MM.1S (cell line): ENCODE results near the gene MARK4.

Source experiments
- DNase-seq: peaks from one replicate; pipeline ENCODE4 v3.0.0-alpha.2; 2015
- H2AFZ ChIP-seq: fragments of 300-600 bp; sonication (generic); 2 replicates; pipeline ENCODE4 v1.6.0; 2016; ENCODE audit warnings: antibody characterized with exemption, low read length
- H3F3A ChIP-seq: fragments of 300-600 bp; sonication (generic); 2 replicates; pipeline ENCODE4 v1.6.1; 2016; ENCODE audit warnings: mild to moderate bottlenecking, antibody characterized with exemption, low read length, moderate library complexity, mixed read lengths; ENCODE audit not compliant: insufficient read depth
- H3K27ac ChIP-seq: fragments of 300-600 bp; sonication (generic); 2 replicates; pipeline ENCODE4 v1.5.1; 2016; ENCODE audit warnings: mild to moderate bottlenecking, low read length
- H3K27me3 ChIP-seq: fragments of 300-600 bp; sonication (generic); replicated peaks from 2 replicates; pipeline ENCODE4 v1.6.0; 2016; ENCODE audit warnings: low read length; ENCODE audit not compliant: insufficient read depth
- H3K36me3 ChIP-seq: fragments of 300-600 bp; sonication (generic); replicated peaks from 2 replicates; pipeline ENCODE4 v1.6.1; 2016; ENCODE audit warnings: mild to moderate bottlenecking, low read length, mixed read lengths; ENCODE audit not compliant: insufficient read depth
- H3K4me1 ChIP-seq: fragments of 300-600 bp; sonication (generic); 2 replicates; pipeline ENCODE4 v1.6.1; 2016; ENCODE audit warnings: low read length, mixed read lengths
- H3K4me2 ChIP-seq: fragments of 300-600 bp; sonication (generic); 2 replicates; pipeline ENCODE4 v1.6.0; 2016; ENCODE audit warnings: low read depth, low read length
- H3K4me3 ChIP-seq: fragments of 300-600 bp; sonication (generic); 2 replicates; pipeline ENCODE4 v1.5.1; 2016; ENCODE audit warnings: low read length, mixed read lengths
- H3K79me2 ChIP-seq: fragments of 300-600 bp; sonication (generic); 2 replicates; pipeline ENCODE4 v1.6.1; 2016; ENCODE audit warnings: mixed run types, low read length, mixed read lengths
- H3K9ac ChIP-seq: fragments of 300-600 bp; sonication (generic); 2 replicates; pipeline ENCODE4 v1.6.1; 2016; ENCODE audit warnings: low read length, mixed read lengths
- H3K9me2 ChIP-seq: fragments of 300-600 bp; sonication (generic); replicated peaks from 2 replicates; pipeline ENCODE4 v1.6.1; 2016; ENCODE audit warnings: mild to moderate bottlenecking, low read length, mixed read lengths; ENCODE audit not compliant: insufficient read depth
- H3K9me3 ChIP-seq: fragments of 300-600 bp; sonication (generic); replicated peaks from 2 replicates; pipeline ENCODE4 v1.6.1; 2016; ENCODE audit warnings: mild to moderate bottlenecking, low read length, mixed read lengths; ENCODE audit not compliant: insufficient read depth
- H4K20me1 ChIP-seq: fragments of 300-600 bp; sonication (generic); 2 replicates; pipeline ENCODE4 v1.6.1; 2016; ENCODE audit warnings: mild to moderate bottlenecking, low read length, moderate library complexity, mixed read lengths; ENCODE audit not compliant: insufficient read depth
- EZH2 ChIP-seq: fragments of 300-600 bp; sonication (generic); optimal IDR thresholded peaks from 2 replicates; pipeline ENCODE3; 2017; ENCODE audit warnings: low read depth, mild to moderate bottlenecking, antibody characterized with exemption, low read length, mixed read lengths
- EZH2phosphoT487 ChIP-seq: fragments of 300-600 bp; sonication (generic); IDR thresholded peaks from 2 replicates; pipeline ENCODE4 v1.6.1; 2018; ENCODE audit warnings: antibody characterized with exemption, low read length
- TF ChIP-seq, protein P1 (sequence below): fragments of 300-600 bp; sonication (generic); IDR thresholded peaks from 2 replicates; pipeline ENCODE4 v1.5.1; 2016; ENCODE audit warnings: antibody characterized with exemption, low read length, mixed read lengths

Gene MARK4

DNA sequence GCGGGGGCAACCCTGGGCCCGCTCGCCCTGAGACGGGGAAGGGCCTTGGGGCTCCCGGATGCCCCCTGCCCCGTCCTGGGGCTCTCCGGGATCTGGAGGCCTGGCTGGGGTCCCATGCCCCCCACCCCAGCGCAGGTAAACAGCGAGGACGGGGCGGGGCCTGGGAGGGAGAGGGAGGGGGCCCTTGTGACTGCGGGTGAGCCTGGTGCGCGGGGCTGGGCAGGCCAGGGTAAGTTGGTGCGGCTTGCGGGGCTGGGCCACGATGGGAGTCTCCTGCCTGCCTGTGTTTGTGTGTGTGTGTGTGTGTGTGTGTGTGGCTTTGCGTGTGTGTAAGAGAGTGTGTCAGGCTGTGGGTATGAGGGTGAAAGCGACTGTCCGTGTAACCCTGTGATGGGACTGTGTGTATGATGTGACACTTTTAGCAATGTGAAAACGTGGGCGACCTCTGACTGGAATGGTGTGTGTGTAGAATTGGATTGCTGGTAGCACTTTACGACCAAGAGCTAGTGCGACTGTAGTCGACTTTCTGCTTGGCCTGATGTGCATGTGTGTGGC is 89.9 kb downstream of the MARK4 start:
- Histone ChIP-seq H3K27ac (no peak overlapping the region), H3K4me1 (0 out of 2 replicates have a peak, but pooled peaks cover 3% of the 10 kb centered on the region)

DNA sequence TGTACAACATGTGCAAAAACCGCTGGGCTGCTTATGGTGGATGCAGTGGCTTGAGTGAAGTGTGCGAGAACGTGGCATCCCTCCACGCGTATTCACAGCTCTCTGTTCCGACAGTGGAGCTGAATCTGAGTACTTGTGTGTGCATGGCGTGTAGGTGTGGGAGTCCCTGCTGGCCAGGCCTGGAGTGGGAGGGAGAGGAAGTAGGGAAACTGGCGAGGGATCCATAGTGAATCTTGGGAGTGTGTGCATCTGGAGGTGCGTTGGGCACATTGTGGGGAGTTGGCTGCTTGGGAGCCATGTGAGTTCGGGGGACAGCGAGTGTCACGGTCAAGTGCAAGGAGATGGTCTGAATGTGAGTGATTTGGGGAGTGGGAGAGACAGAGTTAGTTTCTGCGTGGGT is 91.8 kb downstream of the MARK4 start:
- no peaks in the 10 kb centered on the region for H3K36me3 ChIP-seq
- no peaks in the 10 kb centered on the region for H3K9me2 ChIP-seq
- DNase-seq: no peak
- no peak overlapping the region for H3K9ac ChIP-seq
- H3K27ac ChIP-seq: no peak overlapping the region
- no peaks in the 10 kb centered on the region for H4K20me1 ChIP-seq
- no peaks in the 10 kb centered on the region for H3F3A ChIP-seq
- peaks cover 43% of the 10 kb centered on the region for H3K27me3 ChIP-seq
- no peaks in the 10 kb centered on the region for H3K79me2 ChIP-seq
- no peaks in the 10 kb centered on the region for H3K9me3 ChIP-seq
- no peak overlapping the region for H2AFZ ChIP-seq
- 0 out of 2 replicates have a peak, but pooled peaks cover 3% of the 10 kb centered on the region for H3K4me1 ChIP-seq
- TF ChIP-seq EZH2phosphoT487: no peak
- TF ChIP-seq, protein P1, sequence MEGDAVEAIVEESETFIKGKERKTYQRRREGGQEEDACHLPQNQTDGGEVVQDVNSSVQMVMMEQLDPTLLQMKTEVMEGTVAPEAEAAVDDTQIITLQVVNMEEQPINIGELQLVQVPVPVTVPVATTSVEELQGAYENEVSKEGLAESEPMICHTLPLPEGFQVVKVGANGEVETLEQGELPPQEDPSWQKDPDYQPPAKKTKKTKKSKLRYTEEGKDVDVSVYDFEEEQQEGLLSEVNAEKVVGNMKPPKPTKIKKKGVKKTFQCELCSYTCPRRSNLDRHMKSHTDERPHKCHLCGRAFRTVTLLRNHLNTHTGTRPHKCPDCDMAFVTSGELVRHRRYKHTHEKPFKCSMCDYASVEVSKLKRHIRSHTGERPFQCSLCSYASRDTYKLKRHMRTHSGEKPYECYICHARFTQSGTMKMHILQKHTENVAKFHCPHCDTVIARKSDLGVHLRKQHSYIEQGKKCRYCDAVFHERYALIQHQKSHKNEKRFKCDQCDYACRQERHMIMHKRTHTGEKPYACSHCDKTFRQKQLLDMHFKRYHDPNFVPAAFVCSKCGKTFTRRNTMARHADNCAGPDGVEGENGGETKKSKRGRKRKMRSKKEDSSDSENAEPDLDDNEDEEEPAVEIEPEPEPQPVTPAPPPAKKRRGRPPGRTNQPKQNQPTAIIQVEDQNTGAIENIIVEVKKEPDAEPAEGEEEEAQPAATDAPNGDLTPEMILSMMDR: no peak
- H3K4me2 ChIP-seq: no peak overlapping the region
- no peak overlapping the region for H3K4me3 ChIP-seq

More for the DNA sequence above, 89.9 kb downstream of the MARK4 start:
- Histone ChIP-seq H3F3A (no peaks in the 10 kb centered on the region), H3K36me3 (no peaks in the 10 kb centered on the region), H3K27me3 (peaks cover 26% of the 10 kb centered on the region), H3K9ac (no peak overlapping the region), H3K4me3 (no peak overlapping the region; the same call in 1 of the 2 replicates), H3K9me3 (no peaks in the 10 kb centered on the region), H3K9me2 (no peaks in the 10 kb centered on the region), H3K79me2 (no peaks in the 10 kb centered on the region), H4K20me1 (no peaks in the 10 kb centered on the region), H2AFZ (no peak overlapping the region), H3K4me2 (peak overlapping the region; percentile 39; the same call in 1 of the 2 replicates)
- TF ChIP-seq EZH2 (no peak), EZH2phosphoT487 (no peak)
- TF ChIP-seq, protein P1: no peak
- DNase-seq: no peak

DNA sequence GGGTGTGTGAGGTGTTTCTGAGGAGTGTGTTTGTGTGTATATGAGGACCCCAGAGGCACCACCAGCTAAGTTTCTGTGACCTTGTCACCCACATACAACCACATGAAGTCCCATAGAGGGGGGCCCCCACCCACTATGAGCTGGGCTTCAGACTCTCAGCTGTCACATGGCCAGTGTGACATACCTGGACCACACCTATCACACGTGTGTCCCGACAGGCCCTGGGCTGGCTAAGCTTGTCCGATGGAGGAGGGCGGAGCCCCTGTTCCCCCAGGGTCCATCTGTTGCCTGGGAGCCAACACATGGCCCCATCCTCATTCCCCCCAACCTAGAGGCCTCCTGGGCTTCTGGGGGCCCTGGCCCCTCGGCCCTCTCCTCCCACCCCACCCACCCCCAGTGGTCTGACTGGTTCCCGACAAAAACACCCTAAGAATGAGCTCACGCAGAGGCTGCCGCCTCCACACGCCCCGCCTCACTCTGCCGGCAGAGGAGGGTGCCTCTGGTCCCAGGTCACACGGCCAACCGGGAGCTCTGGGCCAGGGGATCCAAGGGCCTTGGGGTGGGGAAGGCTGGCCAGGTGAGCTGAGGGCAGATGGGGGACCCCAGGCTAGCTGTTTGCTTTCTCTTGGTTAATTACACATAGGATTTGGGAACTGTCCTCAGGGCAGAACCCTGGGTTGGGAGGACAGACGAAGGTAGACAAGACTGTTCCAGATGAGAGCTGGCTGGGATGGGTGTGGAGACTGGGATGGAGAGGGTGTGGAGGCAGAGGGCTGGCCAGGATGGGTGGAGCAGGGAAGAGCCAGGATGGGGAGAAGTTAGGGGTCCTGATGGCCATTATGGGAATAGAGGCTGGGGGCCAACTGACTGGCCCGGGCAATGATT is 93.8 kb downstream of the MARK4 start:
- Histone ChIP-seq H3K79me2 (no peaks in the 10 kb centered on the region), H3F3A (no peaks in the 10 kb centered on the region), H3K9me3 (no peaks in the 10 kb centered on the region), H3K27me3 (peaks cover 45% of the 10 kb centered on the region), H3K9me2 (no peaks in the 10 kb centered on the region), H3K27ac (no peak overlapping the region), H4K20me1 (no peaks in the 10 kb centered on the region), H3K4me3 (no peak overlapping the region), H3K4me2 (no peak overlapping the region), H3K36me3 (no peaks in the 10 kb centered on the region), H2AFZ (no peak overlapping the region), H3K9ac (no peak overlapping the region), H3K4me1 (no peaks in the 10 kb centered on the region)
- TF ChIP-seq EZH2phosphoT487 (no peak), EZH2 (no peak)
- TF ChIP-seq, protein P1: no peak
- DNase-seq: no peak
